ENCODE results near the gene CD72. TPM values are rescaled to one million over a fixed set of nuclear protein-coding genes. Genes with fewer than 3 reads are reported as not detected.
"Not testable (repeated sequence)": the region's sequence is repeated elsewhere in the genome, so short reads cannot be mapped to it uniquely, and the experiment has no call there.

The CD72 gene
- total RNA-seq, 1 donor from 2014 or later, result 1.1 TPM

- not testable (repeated sequence) for DNase-seq (ENCODE audit: low spot score); H3K4me1 Mint-ChIP-seq (ENCODE audit: low read depth); H3K36me3 Mint-ChIP-seq (ENCODE audit: low read depth); H3K27ac Mint-ChIP-seq (ENCODE audit: unreplicated experiment); H3K4me3 Mint-ChIP-seq (ENCODE audit: unreplicated experiment); H3K27me3 Mint-ChIP-seq (ENCODE audit: low read depth)
- peaks cover 15% of the 10 kb centered on the region for H3K9me3 Mint-ChIP-seq (ENCODE audit: low read depth)
Measured at GRCh38 chr9:35579659-35580227, 38.5 kb downstream of the CD72 start.

GRCh38 chr9:35579130-35579529, 39.1 kb downstream of the CD72 start:
- no peak for DNase-seq (ENCODE audit: low spot score)
- Mint-ChIP-seq H3K4me3 (ENCODE audit: unreplicated experiment) (no peak overlapping the region), H3K27ac (ENCODE audit: unreplicated experiment) (no peak overlapping the region), H3K9me3 (ENCODE audit: low read depth) (peaks cover 15% of the 10 kb centered on the region), H3K27me3 (ENCODE audit: low read depth) (peaks cover 2% of the 10 kb centered on the region), H3K4me1 (ENCODE audit: low read depth) (no peaks in the 10 kb centered on the region), H3K36me3 (ENCODE audit: low read depth) (peaks cover 5% of the 10 kb centered on the region)
- no peak for TF ChIP-seq CTCF (IDR thresholded peaks at IDR 0.05)

- peaks cover 5% of the 10 kb centered on the region for H3K36me3 Mint-ChIP-seq (ENCODE audit: low read depth)
- no peak overlapping the region for H3K27ac Mint-ChIP-seq (ENCODE audit: unreplicated experiment)
- H3K27me3 Mint-ChIP-seq (ENCODE audit: low read depth), result no peaks in the 10 kb centered on the region
- H3K4me3 Mint-ChIP-seq (ENCODE audit: unreplicated experiment), result no peak overlapping the region
- TF ChIP-seq CTCF (IDR thresholded peaks at IDR 0.05), result no peak
- peaks cover 15% of the 10 kb centered on the region for H3K9me3 Mint-ChIP-seq (ENCODE audit: low read depth)
- H3K4me1 Mint-ChIP-seq (ENCODE audit: low read depth), result no peaks in the 10 kb centered on the region
- no peak for DNase-seq (ENCODE audit: low spot score)
Measured at GRCh38 chr9:35577486-35577885, 40.7 kb downstream of the CD72 start.

- H3K27ac Mint-ChIP-seq (ENCODE audit: unreplicated experiment), result no peak overlapping the region
- no peaks in the 10 kb centered on the region for H3K27me3 Mint-ChIP-seq (ENCODE audit: low read depth)
- H3K4me1 Mint-ChIP-seq (ENCODE audit: low read depth), result no peaks in the 10 kb centered on the region
- H3K9me3 Mint-ChIP-seq (ENCODE audit: low read depth), result peaks cover 13% of the 10 kb centered on the region
- no peak for TF ChIP-seq CTCF (IDR thresholded peaks at IDR 0.05)
- H3K36me3 Mint-ChIP-seq (ENCODE audit: low read depth), result peaks cover 5% of the 10 kb centered on the region
- DNase-seq (ENCODE audit: low spot score), result no peak
- H3K4me3 Mint-ChIP-seq (ENCODE audit: unreplicated experiment), result no peak overlapping the region
Measured at GRCh38 chr9:35575478-35575877, 42.7 kb downstream of the CD72 start.

- no peak for TF ChIP-seq CTCF (IDR thresholded peaks at IDR 0.05)
- Mint-ChIP-seq H3K27me3 (ENCODE audit: low read depth) (no peaks in the 10 kb centered on the region), H3K9me3 (ENCODE audit: low read depth) (peaks cover 5% of the 10 kb centered on the region), H3K4me3 (ENCODE audit: unreplicated experiment) (no peak overlapping the region), H3K27ac (ENCODE audit: unreplicated experiment) (no peak overlapping the region), H3K4me1 (ENCODE audit: low read depth) (no peaks in the 10 kb centered on the region), H3K36me3 (ENCODE audit: low read depth) (peaks cover 2% of the 10 kb centered on the region)
- DNase-seq (ENCODE audit: low spot score), result no peak
Measured at GRCh38 chr9:35574578-35575122, 43.6 kb downstream of the CD72 start.

All from chondrocyte (in vitro differentiated cells).